Caco-2 (cell line): ENCODE measurements around the gene OR10A3. TPM values are rescaled to one million over a fixed set of nuclear protein-coding genes. Genes with fewer than 3 reads are reported as not detected.

Source experiments
- BruUV-seq: library from RNA; stranded (reverse); fragments of 400-500 nt; replicated peaks from 2 replicates; lab custom pipeline; 2021; lab: Mats Ljungman, UMichigan
- CTCF ChIA-PET: fragments of 300-600 bp; sonication (Branson Sonifier 250); formaldehyde crosslinking; loops from one replicate; lab custom pipeline; 2022; ENCODE audit warnings: antibody characterized with exemption; lab: Charles Lee
- POLR2A ChIA-PET: fragments of 300-600 bp; sonication (Branson Sonifier 250); formaldehyde crosslinking; loops from one replicate; lab custom pipeline; 2022; ENCODE audit warnings: antibody characterized with exemption; lab: Charles Lee
- DNase-seq, 2 experiments: peaks; one replicate each; pipeline versions ENCODE4 v3.0.0 to v3.0.0-alpha.2; 2020 to 2022
- H3K27me3 ChIP-seq: replicated peaks from 2 replicates; pipeline ENCODE4 v1.6.0; 2011; ENCODE audit warnings: low read length; ENCODE audit not compliant: control insufficient read depth, insufficient read depth
- H3K36me3 ChIP-seq: 2 replicates; pipeline ENCODE4 v1.5.1; 2011; ENCODE audit warnings: low read length; ENCODE audit not compliant: control insufficient read depth, insufficient read depth
- H3K4me1 ChIP-seq: fragments of 250-450 bp; sonication (Bioruptor Pico); 2 replicates; pipeline ENCODE4 v1.5.1; 2020; ENCODE audit warnings: mild to moderate bottlenecking
- H3K4me3 ChIP-seq: 2 replicates; pipeline ENCODE4 v1.5.1; 2011; ENCODE audit warnings: low read depth, mild to moderate bottlenecking, control low read depth, low read length
- H3K9me3 ChIP-seq: fragments of 250-450 bp; sonication (Bioruptor Pico); 2 replicates; pipeline ENCODE4 v1.5.1; 2020; ENCODE audit warnings: mild to moderate bottlenecking, moderate library complexity
- H3K27ac Mint-ChIP-seq: one replicate; pipeline ENCODE4 v1.8.0; 2022; ENCODE audit warnings: mixed read lengths; ENCODE audit not compliant: unreplicated experiment
- H3K27me3 Mint-ChIP-seq: one replicate; pipeline ENCODE4 v1.8.0; 2022; ENCODE audit warnings: mixed read lengths; ENCODE audit not compliant: insufficient read depth, unreplicated experiment
- H3K36me3 Mint-ChIP-seq: one replicate; pipeline ENCODE4 v1.8.0; 2022; ENCODE audit warnings: mild to moderate bottlenecking, mixed read lengths; ENCODE audit not compliant: insufficient read depth, unreplicated experiment
- H3K4me1 Mint-ChIP-seq: one replicate; pipeline ENCODE4 v1.8.0; 2022; ENCODE audit warnings: low read depth, mixed read lengths; ENCODE audit not compliant: unreplicated experiment
- H3K4me3 Mint-ChIP-seq: one replicate; pipeline ENCODE4 v1.8.0; 2022; ENCODE audit warnings: mild to moderate bottlenecking, moderate library complexity, mixed read lengths; ENCODE audit not compliant: unreplicated experiment
- H3K9me3 Mint-ChIP-seq: one replicate; pipeline ENCODE4 v1.8.0; 2022; ENCODE audit warnings: mixed read lengths; ENCODE audit not compliant: unreplicated experiment
- intact Hi-C: fragments of 100-400 bp; cut with micrococcal nuclease; formaldehyde crosslinking; loops from one replicate; pipeline ENCODE4 v1.10.0; 2022; ENCODE audit not compliant: unreplicated experiment
- total RNA-seq: library from RNA; stranded (reverse); gene quantifications from 2 replicates; pipeline ENCODE4 v1.2.3, GENCODE V29; 2022
- TF ChIP-seq, protein P1 (sequence below), 2 experiments: fragments of 200-600 bp in 1 of 2; IDR thresholded peaks; 1 replicate in 1 of 2; 2 replicates in 1 of 2; pipeline versions ENCODE4 v1.5.1 to v1.8.0; 2011 to 2022; ENCODE audit warnings: antibody characterized with exemption in 1 of 2, control low read depth in 1 of 2, inconsistent platforms in 1 of 2, low read depth in 1 of 2, low read length in 1 of 2, mild to moderate bottlenecking in 1 of 2, moderate library complexity in 1 of 2; ENCODE audit not compliant: insufficient read depth in 1 of 2, severe bottlenecking in 1 of 2, unreplicated experiment in 1 of 2

The OR10A3 gene
- total RNA-seq, 1 experiment from 2014 or later, result not detected

DNA sequence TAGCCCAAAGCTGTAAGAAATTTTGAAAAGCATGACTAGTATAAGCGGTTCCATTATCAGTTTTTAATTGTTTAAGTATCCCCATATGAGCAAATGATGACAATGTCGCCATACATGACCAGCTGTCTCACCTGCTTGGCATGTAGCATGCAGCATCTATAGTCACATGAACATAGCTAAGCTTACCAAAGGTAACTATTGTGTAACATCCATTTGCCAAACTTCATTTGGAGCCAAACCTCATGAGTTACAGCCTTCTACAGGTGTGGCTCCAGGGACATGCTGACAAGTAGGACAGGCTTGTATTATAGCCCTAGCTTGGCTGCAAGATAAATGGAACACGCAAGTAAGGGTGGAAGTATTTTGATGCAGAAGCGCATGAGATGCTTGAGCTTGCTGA lies 40.8 kb downstream of the OR10A3 start:
- intact Hi-C loops, result no loop called here
- H3K27ac Mint-ChIP-seq, result no peak overlapping the region
- DNase-seq, result no peak
- Histone ChIP-seq H3K4me3 (no peak overlapping the region), H3K36me3 (no peaks in the 10 kb centered on the region), H3K27me3 (no peaks in the 10 kb centered on the region), H3K9me3 (peaks cover 11% of the 10 kb centered on the region; the same call in 1 of the 2 replicates), H3K4me1 (peaks cover 14% of the 10 kb centered on the region)
- POLR2A ChIA-PET, result no interaction called here
- CTCF ChIA-PET, result interaction anchor here (1.9 kb wide), 1 partner anchor 86 kb away, joined by 10 read pairs; the partner anchor contains the start of gene EIF3F
- H3K4me3 Mint-ChIP-seq, result no peak overlapping the region
- no TSS peak for BruUV-seq
- H3K36me3 Mint-ChIP-seq, result peaks cover 14% of the 10 kb centered on the region
- H3K9me3 Mint-ChIP-seq, result peaks cover 10% of the 10 kb centered on the region
- TF ChIP-seq, protein P1, sequence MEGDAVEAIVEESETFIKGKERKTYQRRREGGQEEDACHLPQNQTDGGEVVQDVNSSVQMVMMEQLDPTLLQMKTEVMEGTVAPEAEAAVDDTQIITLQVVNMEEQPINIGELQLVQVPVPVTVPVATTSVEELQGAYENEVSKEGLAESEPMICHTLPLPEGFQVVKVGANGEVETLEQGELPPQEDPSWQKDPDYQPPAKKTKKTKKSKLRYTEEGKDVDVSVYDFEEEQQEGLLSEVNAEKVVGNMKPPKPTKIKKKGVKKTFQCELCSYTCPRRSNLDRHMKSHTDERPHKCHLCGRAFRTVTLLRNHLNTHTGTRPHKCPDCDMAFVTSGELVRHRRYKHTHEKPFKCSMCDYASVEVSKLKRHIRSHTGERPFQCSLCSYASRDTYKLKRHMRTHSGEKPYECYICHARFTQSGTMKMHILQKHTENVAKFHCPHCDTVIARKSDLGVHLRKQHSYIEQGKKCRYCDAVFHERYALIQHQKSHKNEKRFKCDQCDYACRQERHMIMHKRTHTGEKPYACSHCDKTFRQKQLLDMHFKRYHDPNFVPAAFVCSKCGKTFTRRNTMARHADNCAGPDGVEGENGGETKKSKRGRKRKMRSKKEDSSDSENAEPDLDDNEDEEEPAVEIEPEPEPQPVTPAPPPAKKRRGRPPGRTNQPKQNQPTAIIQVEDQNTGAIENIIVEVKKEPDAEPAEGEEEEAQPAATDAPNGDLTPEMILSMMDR (IDR thresholded peaks at IDR 0.05; ENCODE audit: insufficient read depth in 1 of 2, low read depth in 1 of 2, low read length in 1 of 2, severe bottlenecking in 1 of 2, unreplicated experiment in 1 of 2), result no peak
- peaks cover 6% of the 10 kb centered on the region for H3K4me1 Mint-ChIP-seq
- no peaks in the 10 kb centered on the region for H3K27me3 Mint-ChIP-seq

DNA sequence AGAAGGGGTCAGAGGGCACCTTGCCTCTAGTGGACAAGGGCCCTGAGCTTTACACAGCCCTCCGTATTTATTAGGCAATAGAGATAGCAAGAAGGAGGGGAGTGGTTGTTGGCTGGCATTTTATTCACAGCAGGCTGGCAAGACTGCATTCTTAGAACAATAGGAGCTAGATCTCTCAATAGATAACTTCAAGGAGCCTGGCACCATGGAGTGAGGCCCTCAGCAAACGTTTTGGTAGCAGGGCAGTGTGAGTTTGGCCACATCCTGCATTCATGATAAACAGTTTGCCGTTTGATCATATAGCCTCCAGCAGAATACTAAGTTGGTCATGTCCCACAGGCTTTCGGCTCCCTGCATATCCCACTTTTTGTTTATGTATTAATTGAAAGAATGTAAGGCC lies 42.1 kb downstream of the OR10A3 start:
- intact Hi-C loops, result no loop called here
- H3K4me3 ChIP-seq, result no peak overlapping the region

DNA sequence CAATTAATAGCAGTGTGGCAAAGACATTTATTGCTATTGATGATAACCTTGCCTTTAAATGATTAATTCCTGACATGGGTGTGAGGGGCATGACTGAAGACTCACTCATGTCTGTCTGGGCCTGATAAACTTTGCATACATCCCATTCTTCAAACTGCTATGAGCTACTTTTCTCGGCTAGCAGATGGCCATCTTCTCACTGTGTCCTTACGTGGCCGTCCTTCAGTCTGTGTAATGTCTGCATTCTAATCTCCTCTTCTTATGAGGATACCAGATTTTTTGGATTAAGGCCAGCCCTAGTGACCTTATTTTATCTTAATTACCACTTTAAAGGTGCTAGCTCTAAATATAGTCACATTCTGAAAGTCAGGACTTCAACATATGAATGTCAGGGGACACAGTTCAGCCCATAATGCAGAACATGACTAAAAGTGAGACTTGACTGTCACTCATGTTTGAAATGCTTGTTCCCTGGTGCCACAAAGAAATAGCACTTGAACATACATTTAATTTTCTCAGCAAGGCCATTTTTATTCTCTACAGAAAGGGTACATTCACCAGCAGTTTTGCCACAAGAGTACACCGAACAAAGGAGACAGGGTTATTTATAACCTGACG lies 42.7 kb downstream of the OR10A3 start:
- TF ChIP-seq, protein P1 (IDR thresholded peaks at IDR 0.05; ENCODE audit: insufficient read depth in 1 of 2, low read depth in 1 of 2, low read length in 1 of 2, severe bottlenecking in 1 of 2, unreplicated experiment in 1 of 2), result no peak
- Histone ChIP-seq H3K27me3 (no peaks in the 10 kb centered on the region), H3K4me1 (peaks cover 10% of the 10 kb centered on the region), H3K36me3 (no peaks in the 10 kb centered on the region), H3K4me3 (no peak overlapping the region), H3K9me3 (peaks cover 11% of the 10 kb centered on the region; the same call in 1 of the 2 replicates)
- peaks cover 10% of the 10 kb centered on the region for H3K9me3 Mint-ChIP-seq
- H3K36me3 Mint-ChIP-seq, result peaks cover 14% of the 10 kb centered on the region
- no peaks in the 10 kb centered on the region for H3K4me1 Mint-ChIP-seq
- H3K27ac Mint-ChIP-seq, result no peak overlapping the region
- CTCF ChIA-PET, result no interaction called here
- H3K4me3 Mint-ChIP-seq, result no peak overlapping the region
- no peak for DNase-seq
- intact Hi-C loops, result no loop called here
- no peaks in the 10 kb centered on the region for H3K27me3 Mint-ChIP-seq
- POLR2A ChIA-PET, result no interaction called here
- BruUV-seq, result no TSS peak

More for the DNA sequence above, 42.1 kb downstream of the OR10A3 start:
- Mint-ChIP-seq H3K4me3 (no peak overlapping the region), H3K4me1 (peaks cover 6% of the 10 kb centered on the region), H3K36me3 (peaks cover 14% of the 10 kb centered on the region), H3K27me3 (no peaks in the 10 kb centered on the region), H3K9me3 (peaks cover 10% of the 10 kb centered on the region), H3K27ac (no peak overlapping the region)
- no TSS peak for BruUV-seq
- Histone ChIP-seq H3K36me3 (no peaks in the 10 kb centered on the region), H3K4me1 (peaks cover 10% of the 10 kb centered on the region), H3K9me3 (peaks cover 11% of the 10 kb centered on the region; the same call in 1 of the 2 replicates), H3K27me3 (no peaks in the 10 kb centered on the region)
- CTCF ChIA-PET, result no interaction called here
- TF ChIP-seq, protein P1 (IDR thresholded peaks at IDR 0.05; ENCODE audit: insufficient read depth in 1 of 2, low read depth in 1 of 2, low read length in 1 of 2, severe bottlenecking in 1 of 2, unreplicated experiment in 1 of 2), result no peak
- no peak for DNase-seq
- POLR2A ChIA-PET, result no interaction called here
